ENCODE results near the gene HEMK1. TPM values are rescaled to one million over a fixed set of nuclear protein-coding genes. Genes with fewer than 3 reads are reported as not detected.
A peak's percentile ranks its signal among the peaks of the same experiment; 100 is the strongest.

Gene HEMK1
- total RNA-seq, 4 donors from 2014 or later, result 3.8 to 10.6 (median 8.4) TPM

GRCh38 chr3:50620820-50621219, 51.5 kb downstream of the HEMK1 start:
- no peaks in the 10 kb centered on the region for H3K36me3 ChIP-seq
- WGBS, result 57% methylated on average over 4 of the region's 4 CpGs
- H3K4me1 ChIP-seq, result peaks cover 78% of the 10 kb centered on the region
- H3K27ac ChIP-seq, result no peak overlapping the region
- no peak for DNase-seq (ENCODE audit: low spot score in 2 of 2)
- H3K9me3 ChIP-seq, result no peaks in the 10 kb centered on the region
- TF ChIP-seq POLR2AphosphoS5 (IDR thresholded peaks at IDR 0.05) (no peak), POLR2A (IDR thresholded peaks at IDR 0.05) (no peak), EP300 (IDR thresholded peaks at IDR 0.05) (no peak), CTCF (IDR thresholded peaks at IDR 0.05) (no peak)
- H3K4me3 ChIP-seq, result no peak overlapping the region
- no peaks in the 10 kb centered on the region for H3K27me3 ChIP-seq

DNA sequence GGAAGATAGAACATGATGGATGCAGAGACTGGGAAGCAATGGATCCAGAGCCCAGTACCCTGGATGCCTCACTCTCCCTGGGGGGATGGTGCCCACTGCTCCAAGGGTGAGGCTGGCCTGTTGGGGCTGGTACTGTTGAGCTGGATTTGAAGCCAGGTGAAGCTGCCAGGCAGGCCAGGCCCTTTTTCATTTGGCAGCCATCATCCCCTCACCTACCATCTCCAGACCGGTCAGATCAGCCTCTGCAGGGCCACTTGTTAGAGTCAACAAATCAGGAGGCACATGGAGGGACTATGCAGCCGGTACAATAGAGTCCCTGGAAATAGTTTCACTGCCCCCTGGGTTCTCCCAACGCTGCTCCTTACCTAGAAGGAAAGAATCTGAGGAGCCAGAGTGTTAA, 53.6 kb downstream of the HEMK1 start:
- H3K27ac ChIP-seq, result peak overlapping the region; percentile 63

DNA sequence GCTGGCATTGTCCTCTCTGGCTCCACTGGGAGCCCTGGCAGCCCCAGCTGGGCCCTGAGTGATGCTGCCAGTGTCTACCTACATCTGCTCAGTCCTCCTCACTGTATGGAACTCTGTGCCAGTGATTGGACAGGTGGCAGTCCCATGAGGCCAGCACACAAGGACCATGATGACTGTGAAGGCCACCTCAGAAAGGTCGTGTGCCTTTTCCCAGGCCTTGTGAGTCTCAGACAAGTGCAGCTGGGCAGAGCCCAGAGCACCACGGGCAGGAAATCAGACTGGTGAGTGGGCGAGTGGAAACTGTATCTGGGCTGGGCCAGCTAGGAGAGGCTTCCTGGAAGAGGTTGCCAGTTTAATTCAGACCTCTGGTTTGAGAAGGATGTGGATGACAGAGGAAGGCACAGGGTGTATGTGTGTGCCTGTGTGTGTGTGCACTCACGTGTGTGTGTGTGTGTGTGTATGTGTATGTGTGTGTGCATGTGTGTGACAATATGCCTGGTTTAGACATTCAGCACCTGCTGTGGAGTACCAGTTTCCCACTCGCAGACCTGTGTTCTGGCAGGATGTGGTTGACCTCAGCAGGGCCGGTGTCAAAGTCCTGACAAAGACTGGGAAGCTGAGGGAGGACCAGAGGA, 54.6 kb downstream of the HEMK1 start:
- Histone ChIP-seq H3K27me3 (no peaks in the 10 kb centered on the region), H3K4me3 (no peak overlapping the region), H3K9me3 (no peaks in the 10 kb centered on the region), H3K36me3 (no peaks in the 10 kb centered on the region), H3K4me1 (peaks cover 85% of the 10 kb centered on the region), H3K27ac (peak overlapping the region; percentile 63)
- TF ChIP-seq POLR2AphosphoS5 (IDR thresholded peaks at IDR 0.05), result no peak
- no peak for TF ChIP-seq CTCF (IDR thresholded peaks at IDR 0.05)
- TF ChIP-seq POLR2A (IDR thresholded peaks at IDR 0.05), result no peak
- no peak for TF ChIP-seq EP300 (IDR thresholded peaks at IDR 0.05)
- 61% methylated on average over 3 of the region's 6 CpGs for WGBS
- no peak for DNase-seq (ENCODE audit: low spot score in 2 of 2)

More for the DNA sequence above, 53.6 kb downstream of the HEMK1 start:
- H3K9me3 ChIP-seq, result no peaks in the 10 kb centered on the region
- peaks cover 86% of the 10 kb centered on the region for H3K4me1 ChIP-seq
- TF ChIP-seq CTCF (IDR thresholded peaks at IDR 0.05), result no peak
- TF ChIP-seq POLR2AphosphoS5 (IDR thresholded peaks at IDR 0.05), result no peak
- TF ChIP-seq EP300 (IDR thresholded peaks at IDR 0.05), result no peak
- no peak for TF ChIP-seq POLR2A (IDR thresholded peaks at IDR 0.05)
- WGBS, result 69% methylated on average over 3 of the region's 3 CpGs
- H3K4me3 ChIP-seq, result no peak overlapping the region
- no peaks in the 10 kb centered on the region for H3K27me3 ChIP-seq
- H3K36me3 ChIP-seq, result no peaks in the 10 kb centered on the region
- no peak for DNase-seq (ENCODE audit: low spot score in 2 of 2)

DNA sequence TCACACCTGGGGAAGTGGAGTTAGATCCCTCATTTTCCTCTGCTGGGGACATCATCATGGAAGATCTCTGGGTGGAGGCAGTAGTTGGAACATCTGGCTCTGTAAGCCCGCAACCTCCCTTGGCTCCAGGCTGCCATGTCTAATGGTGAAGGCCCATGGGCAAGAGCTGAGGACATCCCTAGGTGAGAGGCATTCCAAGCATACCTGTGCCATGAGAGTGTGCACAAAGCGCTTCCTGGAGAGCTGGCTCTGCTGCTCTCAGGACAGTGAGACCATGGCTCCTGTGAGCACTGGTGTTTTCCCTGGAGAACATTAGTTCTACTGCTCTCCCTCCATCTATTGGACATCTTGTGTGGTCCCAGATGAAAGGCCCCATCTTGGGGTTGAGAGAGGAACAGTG, 55.3 kb downstream of the HEMK1 start:
- WGBS, result 67% methylated on average over 1 of the region's 2 CpGs
- H3K36me3 ChIP-seq, result no peaks in the 10 kb centered on the region
- H3K4me3 ChIP-seq, result no peak overlapping the region
- peaks cover 80% of the 10 kb centered on the region for H3K4me1 ChIP-seq
- DNase-seq (ENCODE audit: low spot score in 2 of 2), result no peak
- H3K9me3 ChIP-seq, result no peaks in the 10 kb centered on the region
- TF ChIP-seq POLR2A (IDR thresholded peaks at IDR 0.05) (no peak), CTCF (IDR thresholded peaks at IDR 0.05) (no peak), POLR2AphosphoS5 (IDR thresholded peaks at IDR 0.05) (no peak), EP300 (IDR thresholded peaks at IDR 0.05) (no peak)
- H3K27me3 ChIP-seq, result no peaks in the 10 kb centered on the region
- peak overlapping the region; percentile 56 for H3K27ac ChIP-seq

GRCh38 chr3:50625231-50626182, 56.2 kb downstream of the HEMK1 start:
- no peaks in the 10 kb centered on the region for H3K27me3 ChIP-seq
- TF ChIP-seq POLR2AphosphoS5 (IDR thresholded peaks at IDR 0.05), result no peak
- no peak for TF ChIP-seq EP300 (IDR thresholded peaks at IDR 0.05)
- TF ChIP-seq CTCF (IDR thresholded peaks at IDR 0.05), result no peak
- TF ChIP-seq POLR2A (IDR thresholded peaks at IDR 0.05), result no peak
- WGBS, result 75% methylated on average over 12 of the region's 18 CpGs
- H3K4me3 ChIP-seq, result no peak overlapping the region
- no peak overlapping the region for H3K27ac ChIP-seq
- no peak for DNase-seq (ENCODE audit: low spot score in 2 of 2)
- no peaks in the 10 kb centered on the region for H3K9me3 ChIP-seq
- no peaks in the 10 kb centered on the region for H3K36me3 ChIP-seq
- H3K4me1 ChIP-seq, result peaks cover 77% of the 10 kb centered on the region

Measured in suprapubic skin (tissue), 4 donors.